ENCODE results near the gene GDF11.

GRCh38 chr12:55737581-55738122 lies 5.3 kb upstream of the GDF11 start:
- no peak for TF ChIP-seq CTCF (IDR thresholded peaks at IDR 0.05)
- no peak for TF ChIP-seq POLR2A (IDR thresholded peaks at IDR 0.05)
